Activated CD8-positive, alpha-beta T cell treated with anti-CD3 and anti-CD28 coated beads for 36 hours (primary cell): Measurements from ENCODE around the gene UBE2D2. TPM values are rescaled to one million over a fixed set of nuclear protein-coding genes. Genes with fewer than 3 reads are reported as not detected.

Experiments
- ATAC-seq: fragments of 200-7000 bp; cut with Tn5 transposase; one replicate; pipeline ENCODE4 v1.10.0; 2021; ENCODE audit warnings: mild to moderate bottlenecking, moderate library complexity
- CTCF ChIA-PET: fragments of 350-600 bp; sonication (Branson Sonifier 250); formaldehyde crosslinking; loops from one replicate; lab custom pipeline; 2021; ENCODE audit warnings: antibody characterized with exemption; lab: Charles Lee
- POLR2A ChIA-PET: fragments of 350-600 bp; sonication (Branson Sonifier 250); formaldehyde crosslinking; loops from one replicate; lab custom pipeline; 2021; ENCODE audit warnings: antibody characterized with exemption; lab: Charles Lee
- DNase-seq: peaks from one replicate; pipeline ENCODE4 v3.0.0-alpha.2; 2020
- H3K27ac Mint-ChIP-seq: one replicate; pipeline ENCODE4 v1.8.0; 2021; ENCODE audit warnings: mild to moderate bottlenecking, mixed read lengths
- H3K27me3 Mint-ChIP-seq: one replicate; pipeline ENCODE4 v1.8.0; 2021; ENCODE audit warnings: mixed read lengths
- H3K36me3 Mint-ChIP-seq: one replicate; pipeline ENCODE4 v1.8.0; 2021; ENCODE audit warnings: low read depth, mixed read lengths
- H3K4me1 Mint-ChIP-seq: one replicate; pipeline ENCODE4 v1.8.0; 2021; ENCODE audit warnings: low read depth, mixed read lengths
- H3K4me3 Mint-ChIP-seq: one replicate; pipeline ENCODE4 v1.8.0; 2021; ENCODE audit warnings: mild to moderate bottlenecking, moderate library complexity, mixed read lengths
- H3K9me3 Mint-ChIP-seq: one replicate; pipeline ENCODE4 v1.8.0; 2021; ENCODE audit warnings: mixed read lengths
- intact Hi-C: fragments of 100-400 bp; cut with micrococcal nuclease; formaldehyde crosslinking; loops from one replicate; pipeline ENCODE4 v1.10.0; 2022
- total RNA-seq, 2 experiments: library from RNA; stranded (reverse); gene quantifications; one replicate each; pipeline ENCODE4 v1.2.3, GENCODE V29; 2021
- TF ChIP-seq, protein P1 (sequence below): fragments of 200-600 bp; IDR thresholded peaks from one replicate; pipeline ENCODE4 v1.8.0; 2022; ENCODE audit warnings: antibody characterized with exemption, mild to moderate bottlenecking

Gene UBE2D2
- total RNA-seq, 2 experiments from 2014 or later = 239 to 253 TPM

DNA sequence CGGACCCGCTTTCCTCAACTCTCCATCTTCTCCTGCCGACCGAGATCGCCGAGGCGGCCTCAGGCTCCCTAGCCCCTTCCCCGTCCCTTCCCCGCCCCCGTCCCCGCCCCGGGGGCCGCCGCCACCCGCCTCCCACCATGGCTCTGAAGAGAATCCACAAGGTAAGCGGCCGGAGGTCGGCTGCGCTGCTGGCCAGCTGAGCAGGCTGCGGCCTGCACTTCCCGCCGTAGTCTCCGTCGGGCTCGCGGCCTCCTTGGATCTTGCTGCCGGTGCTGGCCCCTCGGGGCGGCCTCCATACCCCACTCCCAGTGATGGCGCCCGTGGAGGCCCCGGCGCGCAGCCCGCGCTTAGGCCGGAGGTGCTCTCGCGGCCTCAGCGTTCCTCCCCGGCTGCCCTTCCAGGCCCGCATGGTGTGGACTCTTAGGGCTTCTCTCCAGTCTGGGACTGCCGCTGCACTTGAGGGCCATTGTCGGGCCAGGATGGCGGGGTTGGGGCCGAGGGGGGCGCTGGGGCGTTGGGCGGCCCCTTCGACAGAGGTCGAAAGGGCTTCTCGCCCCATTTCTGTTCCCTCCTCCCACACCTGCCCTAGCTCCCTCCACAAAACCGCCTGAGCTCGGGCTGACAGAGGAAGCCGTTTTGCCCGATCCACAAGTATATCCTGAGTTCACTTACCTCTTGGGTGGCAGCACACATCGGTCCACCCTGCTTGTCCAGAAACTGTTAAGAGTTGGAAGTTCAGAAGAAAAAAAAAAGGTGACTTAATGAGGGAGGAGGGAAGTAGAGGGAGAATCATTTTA, 714 bp downstream of the UBE2D2 start:
- DNase-seq (peak; percentile 63), ATAC-seq (peak; percentile 21)
- ChIA-PET POLR2A (interaction anchor here (0.6 to 7.0 kb wide), 25 partner anchors 8 to 1015 kb away, joined by 3 to 78 read pairs (median 5); partner anchors contain the start of genes MATR3, MZB1, PAIP2 and SPATA24), CTCF (interaction anchor here (0.6 to 7.5 kb wide), 10 partner anchors 9 to 203 kb away, joined by 3 to 56 read pairs (median 4); no protein-coding TSS in a partner anchor)
- TF ChIP-seq, protein P1, sequence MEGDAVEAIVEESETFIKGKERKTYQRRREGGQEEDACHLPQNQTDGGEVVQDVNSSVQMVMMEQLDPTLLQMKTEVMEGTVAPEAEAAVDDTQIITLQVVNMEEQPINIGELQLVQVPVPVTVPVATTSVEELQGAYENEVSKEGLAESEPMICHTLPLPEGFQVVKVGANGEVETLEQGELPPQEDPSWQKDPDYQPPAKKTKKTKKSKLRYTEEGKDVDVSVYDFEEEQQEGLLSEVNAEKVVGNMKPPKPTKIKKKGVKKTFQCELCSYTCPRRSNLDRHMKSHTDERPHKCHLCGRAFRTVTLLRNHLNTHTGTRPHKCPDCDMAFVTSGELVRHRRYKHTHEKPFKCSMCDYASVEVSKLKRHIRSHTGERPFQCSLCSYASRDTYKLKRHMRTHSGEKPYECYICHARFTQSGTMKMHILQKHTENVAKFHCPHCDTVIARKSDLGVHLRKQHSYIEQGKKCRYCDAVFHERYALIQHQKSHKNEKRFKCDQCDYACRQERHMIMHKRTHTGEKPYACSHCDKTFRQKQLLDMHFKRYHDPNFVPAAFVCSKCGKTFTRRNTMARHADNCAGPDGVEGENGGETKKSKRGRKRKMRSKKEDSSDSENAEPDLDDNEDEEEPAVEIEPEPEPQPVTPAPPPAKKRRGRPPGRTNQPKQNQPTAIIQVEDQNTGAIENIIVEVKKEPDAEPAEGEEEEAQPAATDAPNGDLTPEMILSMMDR = no peak
- peaks cover 25% of the 10 kb centered on the region for H3K4me1 Mint-ChIP-seq
- peak overlapping the region; percentile 92 for H3K27ac Mint-ChIP-seq
- peaks cover 34% of the 10 kb centered on the region for H3K36me3 Mint-ChIP-seq
- H3K4me3 Mint-ChIP-seq = peak overlapping the region; percentile 87
- H3K27me3 Mint-ChIP-seq = no peaks in the 10 kb centered on the region
- no peaks in the 10 kb centered on the region for H3K9me3 Mint-ChIP-seq
- intact Hi-C loops = loop anchor here (5.0 kb wide), 1 partner anchor 105 kb away; no protein-coding TSS in a partner anchor

DNA sequence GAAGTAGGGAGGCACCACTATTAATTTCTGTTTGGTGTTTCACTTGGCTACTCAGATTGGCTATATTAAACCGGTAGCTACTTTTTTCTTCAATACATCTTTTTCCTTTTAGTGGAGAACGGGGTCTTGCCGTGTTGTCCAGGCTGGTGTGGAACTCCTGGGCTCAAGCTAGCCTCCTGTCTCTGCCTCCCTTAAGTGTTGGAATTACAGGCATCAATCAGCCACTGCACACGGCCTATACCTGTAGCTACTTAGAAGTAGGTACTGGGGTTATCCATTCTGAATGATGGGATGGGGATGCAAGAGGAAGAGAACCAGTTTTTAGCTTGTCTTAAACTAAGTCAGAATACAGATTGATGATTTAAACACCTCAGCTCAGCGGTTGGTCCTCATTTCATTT, 1.7 kb downstream of the UBE2D2 start:
- intact Hi-C loops = loop anchor here (5.0 kb wide), 1 partner anchor 106 kb away; no protein-coding TSS in a partner anchor
- CTCF ChIA-PET = interaction anchor here (0.6 to 7.5 kb wide), 14 partner anchors 8 to 202 kb away, joined by 3 to 56 read pairs (median 4); partner anchors contain the start of genes DNAJC18, SPATA24 and STING1
- DNase-seq (no peak), ATAC-seq (no peak)
- Mint-ChIP-seq H3K36me3 (peaks cover 39% of the 10 kb centered on the region), H3K27me3 (no peaks in the 10 kb centered on the region), H3K4me1 (peaks cover 32% of the 10 kb centered on the region), H3K9me3 (no peaks in the 10 kb centered on the region), H3K27ac (peak overlapping the region; percentile 92), H3K4me3 (peak overlapping the region; percentile 87)
- POLR2A ChIA-PET = interaction anchor here (0.6 to 7.0 kb wide), 10 partner anchors 9 to 1034 kb away, joined by 3 to 78 read pairs (median 4); partner anchors contain the start of genes MATR3 and MZB1
- TF ChIP-seq, protein P1 = no peak

DNA sequence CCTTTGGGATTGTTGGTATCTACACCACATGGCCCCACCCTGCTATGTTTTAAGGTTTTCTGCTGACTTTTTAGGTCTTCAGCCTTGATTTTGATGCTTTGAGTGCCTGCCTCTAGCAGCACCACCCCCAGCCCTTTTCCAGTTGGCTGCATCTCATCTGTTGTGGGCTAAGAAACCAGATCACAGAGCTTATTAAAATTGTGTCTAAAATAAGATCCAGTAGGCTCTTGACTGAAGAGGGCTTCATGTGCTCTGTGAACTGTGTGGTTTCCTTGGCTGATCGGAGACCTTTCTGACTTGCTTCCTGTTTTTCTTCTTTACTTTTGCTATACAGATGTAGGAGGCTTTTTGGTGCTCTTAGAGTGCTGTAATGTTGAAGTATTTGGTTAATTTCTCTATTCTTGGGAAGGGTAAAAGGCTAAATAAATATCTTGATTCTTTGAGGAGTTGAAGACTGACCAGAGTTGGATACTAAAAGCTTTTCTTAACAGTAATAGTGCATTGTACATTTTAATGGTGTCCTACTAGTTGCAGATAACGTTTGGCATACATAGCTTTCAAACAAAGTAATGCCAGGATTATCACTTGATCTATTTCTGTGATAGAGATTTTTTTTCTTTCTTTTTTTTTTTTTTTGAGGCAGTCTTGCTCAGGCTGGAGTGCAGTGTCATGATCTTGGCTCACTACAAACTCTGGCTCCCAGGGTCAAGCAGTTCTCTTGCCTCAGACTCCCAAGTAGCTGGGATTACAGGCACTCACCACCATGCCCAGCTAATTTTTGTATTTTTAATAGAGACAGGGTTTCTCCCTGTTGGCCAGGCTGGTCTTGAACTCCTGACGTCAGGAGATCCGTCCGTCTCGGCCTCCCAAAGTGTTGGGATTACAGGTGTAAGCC, 4.5 kb downstream of the UBE2D2 start:
- Mint-ChIP-seq H3K27me3 (no peaks in the 10 kb centered on the region), H3K9me3 (no peaks in the 10 kb centered on the region), H3K27ac (peak overlapping the region; percentile 87), H3K4me3 (peak overlapping the region; percentile 87), H3K36me3 (peaks cover 58% of the 10 kb centered on the region), H3K4me1 (peaks cover 48% of the 10 kb centered on the region)
- DNase-seq (peak; percentile 71), ATAC-seq (peak; percentile 17)
- TF ChIP-seq, protein P1 = no peak
- POLR2A ChIA-PET = interaction anchor here (0.7 to 7.0 kb wide), 7 partner anchors 12 to 272 kb away, joined by 3 to 78 read pairs (median 3); partner anchors contain the start of gene MATR3
- CTCF ChIA-PET = interaction anchor here (0.6 to 7.5 kb wide), 10 partner anchors 9 to 200 kb away, joined by 3 to 56 read pairs (median 4); partner anchors contain the start of gene MZB1
- intact Hi-C loops = no loop called here

DNA sequence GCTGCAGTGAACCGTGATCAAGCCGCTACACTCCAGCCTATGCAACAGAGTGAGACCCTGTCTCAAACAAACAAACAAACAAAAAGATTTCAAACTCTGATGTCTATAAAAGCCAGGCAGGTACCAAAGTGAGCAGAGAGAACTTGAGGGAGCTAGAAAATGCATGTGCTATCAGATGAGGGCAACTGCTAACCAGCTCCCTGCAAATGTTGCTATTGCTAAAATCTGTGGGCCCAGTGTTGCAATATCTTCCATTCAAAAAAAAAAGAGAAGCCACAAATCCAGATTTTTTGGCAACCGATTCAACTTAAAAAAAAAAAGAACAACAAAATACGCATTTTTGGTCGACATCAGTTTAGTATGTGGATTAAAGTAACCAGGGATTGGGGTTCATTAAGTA, 5.5 kb downstream of the UBE2D2 start:
- Mint-ChIP-seq H3K9me3 (no peaks in the 10 kb centered on the region), H3K27ac (peak overlapping the region; percentile 87), H3K36me3 (peaks cover 61% of the 10 kb centered on the region), H3K27me3 (no peaks in the 10 kb centered on the region), H3K4me3 (peak overlapping the region; percentile 40), H3K4me1 (peaks cover 52% of the 10 kb centered on the region)
- intact Hi-C loops = no loop called here
- ATAC-seq (no peak), DNase-seq (no peak)
- TF ChIP-seq, protein P1 = no peak
- ChIA-PET CTCF (interaction anchor here (0.6 to 7.5 kb wide), 4 partner anchors 9 to 199 kb away, joined by 3 to 56 read pairs (median 6); no protein-coding TSS in a partner anchor), POLR2A (interaction anchor here (0.8 to 7.0 kb wide), 3 partner anchors 11 to 33 kb away, joined by 3 to 78 read pairs (median 3); no protein-coding TSS in a partner anchor)
